Astrocyte (in vitro differentiated cells and primary cell): ENCODE results near the gene MIEF1. TPM values are rescaled to one million over a fixed set of nuclear protein-coding genes. Genes with fewer than 3 reads are reported as not detected.
"Not testable (repeated sequence)": the region's sequence is repeated elsewhere in the genome, so short reads cannot be mapped to it uniquely, and the experiment has no call there.

ENCODE experiments used
- DNase-seq: peaks from one replicate; pipeline ENCODE4 v3.0.0-alpha.2; 2010; ENCODE audit warnings: low read depth
- FAIRE-seq: peaks from 2 replicates; lab custom pipeline; 2011; peaks lifted over from hg19 to GRCh38; lab: Jason Lieb, UNC
- H2AFZ ChIP-seq: 2 replicates; pipeline ENCODE4 v1.6.0; 2012; ENCODE audit warnings: low read depth, low read length, inconsistent platforms
- H3K27ac ChIP-seq: 2 replicates; pipeline ENCODE4 v1.5.1; 2011; ENCODE audit warnings: low read depth, low read length, inconsistent platforms
- H3K27me3 ChIP-seq: 2 replicates; pipeline ENCODE4 v1.6.0; 2011; ENCODE audit warnings: low read length, inconsistent platforms; ENCODE audit not compliant: insufficient read depth
- H3K36me3 ChIP-seq: 2 replicates; pipeline ENCODE4 v1.5.1; 2011; ENCODE audit warnings: low read length, inconsistent platforms; ENCODE audit not compliant: insufficient read depth
- H3K4me1 ChIP-seq: 2 replicates; pipeline ENCODE4 v1.5.1; 2011; ENCODE audit warnings: low read length, inconsistent platforms; ENCODE audit not compliant: insufficient read depth
- H3K4me2 ChIP-seq: 2 replicates; pipeline ENCODE4 v1.6.0; 2012; ENCODE audit warnings: low read length, inconsistent platforms
- H3K4me3 ChIP-seq: 2 replicates; pipeline ENCODE4 v1.5.1; 2011; ENCODE audit warnings: low read depth, mild to moderate bottlenecking, low read length, inconsistent platforms; ENCODE audit not compliant: insufficient read depth
- H3K79me2 ChIP-seq: 2 replicates; pipeline ENCODE4 v1.6.0; 2012; ENCODE audit warnings: mild to moderate bottlenecking, low read length, inconsistent platforms; ENCODE audit not compliant: insufficient read depth
- H3K9ac ChIP-seq: 2 replicates; pipeline ENCODE4 v1.6.0; 2012; ENCODE audit warnings: mild to moderate bottlenecking, low read length, inconsistent platforms
- H3K9me3 ChIP-seq: 2 replicates; pipeline ENCODE4 v1.5.1; 2012; ENCODE audit warnings: low read depth, mild to moderate bottlenecking, low read length, inconsistent platforms; ENCODE audit not compliant: insufficient read depth
- H4K20me1 ChIP-seq: 2 replicates; pipeline ENCODE4 v1.6.0; 2012; ENCODE audit warnings: low read length, inconsistent platforms; ENCODE audit not compliant: insufficient read depth
- H3K27ac Mint-ChIP-seq: one replicate; pipeline ENCODE4 v1.8.0; 2021; ENCODE audit warnings: mild to moderate bottlenecking, mixed read lengths; ENCODE audit not compliant: unreplicated experiment
- H3K27me3 Mint-ChIP-seq: one replicate; pipeline ENCODE4 v1.8.0; 2021; ENCODE audit warnings: low read depth, mixed read lengths; ENCODE audit not compliant: unreplicated experiment
- H3K36me3 Mint-ChIP-seq: one replicate; pipeline ENCODE4 v1.8.0; 2021; ENCODE audit warnings: low read depth, mixed read lengths; ENCODE audit not compliant: unreplicated experiment
- H3K4me1 Mint-ChIP-seq: one replicate; pipeline ENCODE4 v1.8.0; 2021; ENCODE audit warnings: low read depth, mixed read lengths; ENCODE audit not compliant: unreplicated experiment
- H3K4me3 Mint-ChIP-seq: one replicate; pipeline ENCODE4 v1.8.0; 2021; ENCODE audit warnings: mild to moderate bottlenecking, moderate library complexity, mixed read lengths; ENCODE audit not compliant: unreplicated experiment
- H3K9me3 Mint-ChIP-seq: one replicate; pipeline ENCODE4 v1.8.0; 2021; ENCODE audit warnings: mild to moderate bottlenecking, mixed read lengths; ENCODE audit not compliant: unreplicated experiment
- CTCF ChIP-seq: IDR thresholded peaks from 2 replicates; pipeline ENCODE4 v1.5.1; 2011; ENCODE audit warnings: low read depth, mild to moderate bottlenecking, inconsistent platforms, low read length, moderate library complexity; ENCODE audit not compliant: insufficient read depth
- EZH2 ChIP-seq: IDR thresholded peaks from 2 replicates; pipeline ENCODE4 v1.6.1; 2012; ENCODE audit warnings: mild to moderate bottlenecking, low read length, inconsistent platforms; ENCODE audit not compliant: insufficient read depth
- total RNA-seq: library from RNA; stranded (reverse); gene quantifications from 2 replicates; pipeline ENCODE4 v1.2.1, GENCODE V29; 2021

The MIEF1 gene
- total RNA-seq, 1 donor from 2014 or later: 35.6 TPM

DNA sequence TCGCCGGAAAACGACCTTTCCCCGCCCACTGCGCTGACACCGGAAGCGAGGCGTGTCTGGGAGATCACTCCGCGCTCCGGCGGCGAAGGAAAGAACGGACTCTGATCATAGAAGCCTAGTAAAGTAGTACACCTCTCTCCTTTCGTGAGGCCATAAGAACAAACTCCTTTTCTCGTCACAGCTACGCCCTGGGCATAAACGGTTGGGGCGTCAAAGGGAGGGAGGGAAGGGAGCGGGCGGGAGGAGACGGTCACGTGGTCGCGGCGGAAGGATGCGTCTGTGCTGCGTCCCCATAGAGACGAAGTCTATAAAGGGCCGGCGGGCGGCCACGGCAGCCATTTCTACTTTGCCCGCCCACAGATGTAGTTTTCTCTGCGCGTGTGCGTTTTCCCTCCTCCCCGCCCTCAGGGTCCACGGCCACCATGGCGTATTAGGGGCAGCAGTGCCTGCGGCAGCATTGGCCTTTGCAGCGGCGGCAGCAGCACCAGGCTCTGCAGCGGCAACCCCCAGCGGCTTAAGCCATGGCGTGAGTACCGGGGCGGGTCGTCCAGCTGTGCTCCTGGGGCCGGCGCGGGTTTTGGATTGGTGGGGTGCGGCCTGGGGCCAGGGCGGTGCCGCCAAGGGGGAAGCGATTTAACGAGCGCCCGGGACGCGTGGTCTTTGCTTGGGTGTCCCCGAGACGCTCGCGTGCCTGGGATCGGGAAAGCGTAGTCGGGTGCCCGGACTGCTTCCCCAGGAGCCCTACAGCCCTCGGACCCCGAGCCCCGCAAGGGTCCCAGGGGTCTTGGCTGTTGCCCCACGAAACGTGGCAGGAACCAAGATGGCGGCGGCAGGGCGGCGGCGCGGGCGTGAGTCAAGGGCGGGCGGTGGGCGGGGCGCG is 18.4 kb downstream of the MIEF1 start, which contains the start of gene ATF4:
Gene ATF4 (plus strand): TSS at position 337 of the 880 bp plus-strand sequence. CDS start 884 bp downstream, outside the sequence.
- H3K27me3 Mint-ChIP-seq: no peaks in the 10 kb centered on the region
- Histone ChIP-seq H3K4me1 (peaks cover 17% of the 10 kb centered on the region), H2AFZ (peak within 1 kb of the TSS; percentile 95), H3K36me3 (peaks cover 29% of the 10 kb centered on the region), H4K20me1 (peaks cover 54% of the 10 kb centered on the region), H3K27ac (peak within 1 kb of the TSS; percentile 98), H3K4me3 (peak within 1 kb of the TSS; percentile 99), H3K79me2 (peaks cover 81% of the 10 kb centered on the region), H3K4me2 (peak within 1 kb of the TSS; percentile 93), H3K9me3 (no peaks in the 10 kb centered on the region), H3K9ac (peak within 1 kb of the TSS; percentile 97), H3K27me3 (no peaks in the 10 kb centered on the region)
- no peak for FAIRE-seq
- DNase-seq: no peak
- H3K27ac Mint-ChIP-seq: peak within 1 kb of the TSS; percentile 100
- no peak for TF ChIP-seq EZH2
- TF ChIP-seq CTCF: no peak
- H3K9me3 Mint-ChIP-seq: no peaks in the 10 kb centered on the region
- H3K36me3 Mint-ChIP-seq: peaks cover 32% of the 10 kb centered on the region
- H3K4me1 Mint-ChIP-seq: peaks cover 22% of the 10 kb centered on the region
- peak within 1 kb of the TSS; percentile 93 for H3K4me3 Mint-ChIP-seq

DNA sequence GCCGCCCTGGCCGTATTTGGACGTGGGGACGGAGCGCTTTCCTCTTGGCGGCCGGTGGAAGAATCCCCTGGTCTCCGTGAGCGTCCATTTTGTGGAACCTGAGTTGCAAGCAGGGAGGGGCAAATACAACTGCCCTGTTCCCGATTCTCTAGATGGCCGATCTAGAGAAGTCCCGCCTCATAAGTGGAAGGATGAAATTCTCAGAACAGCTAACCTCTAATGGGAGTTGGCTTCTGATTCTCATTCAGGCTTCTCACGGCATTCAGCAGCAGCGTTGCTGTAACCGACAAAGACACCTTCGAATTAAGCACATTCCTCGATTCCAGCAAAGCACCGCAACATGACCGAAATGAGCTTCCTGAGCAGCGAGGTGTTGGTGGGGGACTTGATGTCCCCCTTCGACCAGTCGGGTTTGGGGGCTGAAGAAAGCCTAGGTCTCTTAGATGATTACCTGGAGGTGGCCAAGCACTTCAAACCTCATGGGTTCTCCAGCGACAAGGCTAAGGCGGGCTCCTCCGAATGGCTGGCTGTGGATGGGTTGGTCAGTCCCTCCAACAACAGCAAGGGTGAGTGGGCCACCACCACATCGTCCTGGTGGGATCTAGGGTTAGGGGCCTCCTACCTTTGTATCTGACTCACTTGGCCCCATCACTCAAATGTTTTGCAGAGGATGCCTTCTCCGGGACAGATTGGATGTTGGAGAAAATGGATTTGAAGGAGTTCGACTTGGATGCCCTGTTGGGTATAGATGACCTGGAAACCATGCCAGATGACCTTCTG is 19.2 kb downstream of the MIEF1 start:
- H3K79me2 ChIP-seq: peaks cover 73% of the 10 kb centered on the region
- H3K9ac ChIP-seq: peak overlapping the region; percentile 97
- H3K27ac Mint-ChIP-seq: peak overlapping the region; percentile 100
- peak overlapping the region; percentile 98 for H3K27ac ChIP-seq
- H3K4me1 Mint-ChIP-seq: peaks cover 25% of the 10 kb centered on the region
- H3K4me2 ChIP-seq: peak overlapping the region; percentile 93
- FAIRE-seq, H2AFZ ChIP-seq, H3K27me3 ChIP-seq, H3K9me3 Mint-ChIP-seq, H3K9me3 ChIP-seq, H3K27me3 Mint-ChIP-seq: not testable (repeated sequence)
- peak overlapping the region; percentile 99 for H3K4me3 ChIP-seq
- peak; percentile 52 for DNase-seq
- H3K4me3 Mint-ChIP-seq: peak overlapping the region; percentile 93
- H3K4me1 ChIP-seq: peaks cover 15% of the 10 kb centered on the region
- H4K20me1 ChIP-seq: peaks cover 55% of the 10 kb centered on the region
- H3K36me3 ChIP-seq: peaks cover 25% of the 10 kb centered on the region
- H3K36me3 Mint-ChIP-seq: peaks cover 36% of the 10 kb centered on the region

DNA sequence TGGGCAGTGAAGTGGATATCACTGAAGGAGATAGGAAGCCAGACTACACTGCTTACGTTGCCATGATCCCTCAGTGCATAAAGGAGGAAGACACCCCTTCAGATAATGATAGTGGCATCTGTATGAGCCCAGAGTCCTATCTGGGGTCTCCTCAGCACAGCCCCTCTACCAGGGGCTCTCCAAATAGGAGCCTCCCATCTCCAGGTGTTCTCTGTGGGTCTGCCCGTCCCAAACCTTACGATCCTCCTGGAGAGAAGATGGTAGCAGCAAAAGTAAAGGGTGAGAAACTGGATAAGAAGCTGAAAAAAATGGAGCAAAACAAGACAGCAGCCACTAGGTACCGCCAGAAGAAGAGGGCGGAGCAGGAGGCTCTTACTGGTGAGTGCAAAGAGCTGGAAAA is 20.0 kb downstream of the MIEF1 start:
- H3K4me3 Mint-ChIP-seq: peak overlapping the region; percentile 93

More for the DNA sequence above, 20.0 kb downstream of the MIEF1 start:
- peak overlapping the region; percentile 97 for H3K9ac ChIP-seq
- H3K9me3 ChIP-seq, DNase-seq, H3K27ac ChIP-seq, FAIRE-seq, H3K9me3 Mint-ChIP-seq, H3K27me3 Mint-ChIP-seq, H3K27me3 ChIP-seq, H2AFZ ChIP-seq: not testable (repeated sequence)
- peaks cover 25% of the 10 kb centered on the region for H3K4me1 Mint-ChIP-seq
- H3K36me3 Mint-ChIP-seq: peaks cover 35% of the 10 kb centered on the region
- H4K20me1 ChIP-seq: peaks cover 62% of the 10 kb centered on the region
- H3K4me3 ChIP-seq: peak overlapping the region; percentile 99
- H3K4me1 ChIP-seq: peaks cover 15% of the 10 kb centered on the region
- H3K27ac Mint-ChIP-seq: peak overlapping the region; percentile 100
- peaks cover 25% of the 10 kb centered on the region for H3K36me3 ChIP-seq
- peaks cover 71% of the 10 kb centered on the region for H3K79me2 ChIP-seq
- peak overlapping the region; percentile 93 for H3K4me2 ChIP-seq
